AG04450 (cell line): ENCODE measurements around the gene TMEM61. TPM values are rescaled to one million over a fixed set of nuclear protein-coding genes. Genes with fewer than 3 reads are reported as not detected.

Source experiments
- CTCF ChIA-PET: fragments of 300-600, 350-600 bp; formaldehyde crosslinking; extraction: SDS; loops from one replicate; lab custom pipeline; 2022; ENCODE audit warnings: antibody characterized with exemption, inconsistent platforms; lab: Charles Lee
- POLR2A ChIA-PET: fragments of 350-600 bp; formaldehyde crosslinking; extraction: SDS; loops from one replicate; lab custom pipeline; 2021; ENCODE audit warnings: antibody characterized with exemption, inconsistent platforms; lab: Yijun Ruan, JAX
- DNase-seq: peaks from one replicate; pipeline ENCODE4 v3.0.0-alpha.2; 2011; ENCODE audit warnings: low read depth, low spot score
- H3K27ac ChIP-seq: one replicate; pipeline ENCODE4 v1.5.1; 2012; ENCODE audit warnings: low read depth, low read length, control low read depth
- H3K27me3 ChIP-seq: one replicate; pipeline ENCODE4 v1.6.0; 2012; ENCODE audit warnings: low read length; ENCODE audit not compliant: control insufficient read depth, insufficient read depth
- H3K4me3 ChIP-seq: 2 replicates; pipeline ENCODE4 v1.5.1; 2011; ENCODE audit warnings: mild to moderate bottlenecking, low read depth, low read length, control low read depth
- H3K9me3 ChIP-seq: 2 replicates; pipeline ENCODE4 v1.5.1; 2012; ENCODE audit warnings: low read length; ENCODE audit not compliant: control insufficient read depth, insufficient read depth
- CTCF ChIP-seq: IDR thresholded peaks from 2 replicates; pipeline ENCODE4 v1.5.1; 2011; ENCODE audit warnings: low read depth, low read length, control low read depth, inconsistent platforms
- polyA plus RNA-seq: library from polyadenylated mRNA; depleted of rRNA; stranded (reverse); fragments of >200 nt; gene quantifications from 2 replicates; pipeline ENCODE4 v1.2.3, GENCODE V29; 2011

Gene TMEM61
- polyA plus RNA-seq, 1 experiment = not detected

DNA sequence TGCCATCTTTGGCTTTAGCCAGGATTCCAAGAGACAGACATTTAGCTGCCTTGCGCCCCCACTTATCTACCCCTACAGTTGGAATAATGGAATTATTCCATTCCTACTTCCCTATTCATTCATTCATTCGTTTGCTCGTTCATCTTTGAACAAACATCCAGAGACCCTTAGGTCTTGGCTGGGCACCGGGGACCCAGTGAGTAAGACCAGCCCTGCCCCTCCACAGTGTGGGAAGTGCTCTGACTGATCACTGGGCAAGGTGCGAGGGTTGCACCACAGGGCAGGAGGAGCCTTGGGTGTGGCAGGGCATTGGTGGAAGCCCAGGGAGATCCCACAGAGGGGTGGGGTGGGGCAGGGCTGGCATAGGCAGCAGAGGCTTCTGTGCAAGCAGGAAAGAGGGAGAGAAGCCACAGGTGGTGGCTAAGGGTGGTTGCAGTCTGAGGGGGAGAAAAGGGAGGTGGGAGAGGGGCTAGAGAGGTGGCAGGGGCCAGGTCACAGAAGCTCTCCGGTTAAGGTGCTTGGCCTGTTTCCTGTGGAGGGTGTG lies 35.0 kb upstream of the TMEM61 start:
- POLR2A ChIA-PET = interaction anchor here (1.3 to 2.0 kb wide), 3 partner anchors 51 to 76 kb away, joined by 3 to 15 read pairs (median 6); partner anchors contain the start of gene DHCR24
- H3K4me3 ChIP-seq = no peak overlapping the region
- no peak for DNase-seq
- no peak for TF ChIP-seq CTCF
- H3K9me3 ChIP-seq = peaks cover 6% of the 10 kb centered on the region
- no peak overlapping the region for H3K27ac ChIP-seq
- CTCF ChIA-PET = interaction anchor here (0.6 to 14.7 kb wide), 57 partner anchors 8 to 1640 kb away, joined by 3 to 360 read pairs (median 6); partner anchors contain the start of genes BSND and DHCR24
- no peaks in the 10 kb centered on the region for H3K27me3 ChIP-seq

GRCh38 chr1:54947540-54947939 lies 32.9 kb upstream of the TMEM61 start:
- H3K27me3 ChIP-seq = no peaks in the 10 kb centered on the region
- CTCF ChIA-PET = interaction anchor here (1.3 to 14.7 kb wide), 4 partner anchors 10 to 71 kb away, joined by 4 to 360 read pairs (median 116); partner anchors contain the start of gene BSND
- DNase-seq = no peak
- no peak overlapping the region for H3K4me3 ChIP-seq
- no peak overlapping the region for H3K27ac ChIP-seq
- no peak for TF ChIP-seq CTCF
- peaks cover 6% of the 10 kb centered on the region for H3K9me3 ChIP-seq
- POLR2A ChIA-PET = no interaction called here

DNA sequence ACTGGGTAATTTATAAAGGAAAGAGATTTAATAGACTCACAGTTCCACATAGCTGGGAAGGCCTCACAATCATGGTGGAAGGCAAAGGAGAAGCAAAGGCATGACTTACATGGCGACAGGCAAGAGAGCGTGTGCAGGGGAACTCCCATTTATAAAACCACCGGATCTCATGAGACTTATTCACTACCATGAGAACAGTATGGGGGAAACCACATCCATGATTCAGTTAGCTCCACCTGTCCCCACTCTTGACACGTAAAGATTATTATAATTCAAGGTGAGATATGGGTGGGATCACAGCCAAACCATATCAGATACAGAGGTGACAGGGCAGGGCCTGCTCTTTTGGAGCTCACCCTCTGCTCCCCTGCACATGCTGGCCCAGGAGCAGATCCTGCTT lies 31.4 kb upstream of the TMEM61 start:
- H3K4me3 ChIP-seq = no peak overlapping the region
- no peak for DNase-seq
- ChIA-PET POLR2A (no interaction called here), CTCF (interaction anchor here (2.0 to 14.7 kb wide), 5 partner anchors 9 to 69 kb away, joined by 6 to 360 read pairs (median 29); partner anchors contain the start of gene BSND)
- TF ChIP-seq CTCF = no peak
- no peak overlapping the region for H3K27ac ChIP-seq
- H3K27me3 ChIP-seq = no peaks in the 10 kb centered on the region
- H3K9me3 ChIP-seq = no peaks in the 10 kb centered on the region; the same call in 1 of the 2 replicates

- Histone ChIP-seq H3K4me3 (no peak overlapping the region), H3K27me3 (no peaks in the 10 kb centered on the region), H3K9me3 (no peaks in the 10 kb centered on the region; the same call in 1 of the 2 replicates), H3K27ac (no peak overlapping the region)
- ChIA-PET CTCF (interaction anchor here (0.7 to 14.7 kb wide), 24 partner anchors 9 to 1759 kb away, joined by 3 to 360 read pairs (median 4); partner anchors contain the start of gene BSND), POLR2A (interaction anchor here (1.5 to 1.7 kb wide), 2 partner anchors 66 to 72 kb away, joined by 3 to 11 read pairs; no protein-coding TSS in a partner anchor)
- no peak for TF ChIP-seq CTCF
- DNase-seq = no peak
Measured at GRCh38 chr1:54950006-54950368, 30.4 kb upstream of the TMEM61 start.
